ENCODE measurements around the gene ZNF787. TPM values are rescaled to one million over a fixed set of nuclear protein-coding genes. Genes with fewer than 3 reads are reported as not detected.

ZNF787 gene
- polyA plus RNA-seq, 3 donors = 1.2 to 16.2 (median 1.8) TPM

DNA sequence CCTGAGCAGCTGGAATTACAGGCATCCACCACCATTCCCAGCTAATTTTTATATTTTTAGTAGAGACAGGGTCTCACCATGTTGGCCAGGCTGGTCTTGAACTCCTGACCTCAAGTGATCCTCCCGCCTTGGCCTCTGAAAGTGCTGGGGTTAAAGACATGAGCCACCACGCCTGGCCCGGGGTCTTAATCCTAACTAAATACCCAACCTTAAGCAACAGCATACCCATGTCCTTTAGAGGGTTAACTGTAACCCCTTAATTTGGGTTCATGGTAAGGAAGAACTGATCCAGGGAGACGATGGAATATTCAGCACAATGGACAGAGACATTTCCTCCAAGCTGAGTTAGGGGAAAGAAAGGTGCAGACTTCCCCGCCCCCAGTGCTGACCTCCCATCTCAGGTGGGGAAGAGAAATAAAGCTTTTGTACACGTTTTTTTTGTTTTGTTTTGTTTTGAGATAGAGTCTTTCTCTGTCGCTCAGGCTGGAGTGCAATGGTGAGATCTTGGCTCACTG lies 46.0 kb upstream of the ZNF787 start:
- H3K9me3 ChIP-seq (replicated peaks in 1 of 2; ENCODE audit: control insufficient read depth in 1 of 2, insufficient read depth in 1 of 2, low read length in 2 of 2) = no peaks in the 10 kb centered on the region
- 60% methylated on average over 2 of the region's 7 CpGs for WGBS (ENCODE audit: insufficient coverage)
- H3K9ac ChIP-seq (ENCODE audit: insufficient read depth, low read length, poor library complexity, severe bottlenecking) = no peak overlapping the region
- no peak for TF ChIP-seq CTCF (IDR thresholded peaks at IDR 0.05)
- Mint-ChIP-seq H3K27me3 (ENCODE audit: low read depth in 3 of 3) (peaks cover 6 to 21% (median 6%) of the 10 kb centered on the region in 3 donors), H3K36me3 (no peaks in the 10 kb centered on the region), H3K9me3 (peaks cover 0 to 6% (median 0%) of the 10 kb centered on the region in 7 donors), H3K27ac (no peak overlapping the region), H3K4me3 (no peak overlapping the region), H3K4me1 (peaks cover 4% of the 10 kb centered on the region)
- no peaks in the 10 kb centered on the region for H4K20me1 ChIP-seq (ENCODE audit: insufficient read depth, low read length)
- H3K4me1 ChIP-seq (ENCODE audit: control insufficient read depth in 1 of 2, insufficient read depth in 2 of 2, low read length in 2 of 2) = no peaks in the 10 kb centered on the region
- H3K27me3 ChIP-seq (ENCODE audit: control insufficient read depth in 2 of 2, insufficient read depth in 2 of 2, low read length in 2 of 2) = peaks cover 0 to 3% of the 10 kb centered on the region in 2 donors
- H2AFZ ChIP-seq (ENCODE audit: insufficient read depth, low read depth, low read length, poor library complexity, severe bottlenecking) = no peak overlapping the region
- intact Hi-C loops (cut with micrococcal nuclease) = no loop called here
- no peak overlapping the region for H3K4me2 ChIP-seq (replicated peaks; ENCODE audit: extremely low read depth, low read length, poor library complexity, severe bottlenecking)
- H3K27ac ChIP-seq (ENCODE audit: low read depth in 1 of 2, low read length in 2 of 2) = no peak overlapping the region
- no peak overlapping the region for H3K4me3 ChIP-seq (replicated peaks in 1 of 3; ENCODE audit: low read depth in 2 of 3, low read length in 3 of 3)
- DNase-seq = no peak
- H3K79me2 ChIP-seq (ENCODE audit: insufficient read depth, low read length) = no peaks in the 10 kb centered on the region
- no peaks in the 10 kb centered on the region for H3K36me3 ChIP-seq (replicated peaks in 1 of 2; ENCODE audit: control insufficient read depth in 1 of 2, insufficient read depth in 2 of 2, low read length in 2 of 2)

GRCh38 chr19:56163097-56163496 lies 42.0 kb upstream of the ZNF787 start:
- 85% methylated on average over 13 of the region's 13 CpGs for WGBS (ENCODE audit: insufficient coverage)
- no peaks in the 10 kb centered on the region for H3K9me3 ChIP-seq (replicated peaks in 1 of 2; ENCODE audit: control insufficient read depth in 1 of 2, insufficient read depth in 1 of 2, low read length in 2 of 2)
- TF ChIP-seq CTCF (IDR thresholded peaks at IDR 0.05) = no peak
- H3K27ac Mint-ChIP-seq = peak overlapping the region in 1 of 7 donors; percentile 34
- peaks cover 10 to 13% of the 10 kb centered on the region in 2 donors for H3K36me3 Mint-ChIP-seq
- peaks cover 2 to 14% (median 6%) of the 10 kb centered on the region in 3 donors for H3K27me3 Mint-ChIP-seq (ENCODE audit: low read depth in 3 of 3)
- intact Hi-C loops (cut with micrococcal nuclease) = no loop called here
- H3K4me1 Mint-ChIP-seq = peaks cover 5% of the 10 kb centered on the region
- H3K27me3 ChIP-seq (ENCODE audit: control insufficient read depth in 2 of 2, insufficient read depth in 2 of 2, low read length in 2 of 2) = peaks cover 0 to 3% of the 10 kb centered on the region in 2 donors
- no peak overlapping the region for H3K4me3 Mint-ChIP-seq
- H4K20me1 ChIP-seq (ENCODE audit: insufficient read depth, low read length) = no peaks in the 10 kb centered on the region
- H3K4me1 ChIP-seq (ENCODE audit: control insufficient read depth in 1 of 2, insufficient read depth in 2 of 2, low read length in 2 of 2) = no peaks in the 10 kb centered on the region
- H3K36me3 ChIP-seq (replicated peaks in 1 of 2; ENCODE audit: control insufficient read depth in 1 of 2, insufficient read depth in 2 of 2, low read length in 2 of 2) = peaks cover 0 to 17% of the 10 kb centered on the region in 2 donors
- H2AFZ ChIP-seq (ENCODE audit: insufficient read depth, low read depth, low read length, poor library complexity, severe bottlenecking) = no peak overlapping the region
- no peaks in the 10 kb centered on the region for H3K79me2 ChIP-seq (ENCODE audit: insufficient read depth, low read length)
- DNase-seq = no peak
- no peak overlapping the region for H3K4me3 ChIP-seq (replicated peaks in 1 of 3; ENCODE audit: low read depth in 2 of 3, low read length in 3 of 3)
- H3K9me3 Mint-ChIP-seq = peaks cover 0 to 8% (median 2%) of the 10 kb centered on the region in 7 donors
- no peak overlapping the region for H3K4me2 ChIP-seq (replicated peaks; ENCODE audit: extremely low read depth, low read length, poor library complexity, severe bottlenecking)
- H3K9ac ChIP-seq (ENCODE audit: insufficient read depth, low read length, poor library complexity, severe bottlenecking) = no peak overlapping the region
- no peak overlapping the region for H3K27ac ChIP-seq (ENCODE audit: low read depth in 1 of 2, low read length in 2 of 2)

Data from CD14-positive monocyte (primary cell).